HG02870 (cell line): ENCODE measurements around the gene CPZ.
"Not testable (repeated sequence)": the region's sequence is repeated elsewhere in the genome, so short reads cannot be mapped to it uniquely, and the experiment has no call there.

Experiments
- ATAC-seq: cut with Tn5 transposase; IDR thresholded peaks from one replicate; pipeline ENCODE4 v1.9.1; 2021; ENCODE audit warnings: mild to moderate bottlenecking, moderate library complexity; ENCODE audit not compliant: unreplicated experiment

CPZ gene

DNA sequence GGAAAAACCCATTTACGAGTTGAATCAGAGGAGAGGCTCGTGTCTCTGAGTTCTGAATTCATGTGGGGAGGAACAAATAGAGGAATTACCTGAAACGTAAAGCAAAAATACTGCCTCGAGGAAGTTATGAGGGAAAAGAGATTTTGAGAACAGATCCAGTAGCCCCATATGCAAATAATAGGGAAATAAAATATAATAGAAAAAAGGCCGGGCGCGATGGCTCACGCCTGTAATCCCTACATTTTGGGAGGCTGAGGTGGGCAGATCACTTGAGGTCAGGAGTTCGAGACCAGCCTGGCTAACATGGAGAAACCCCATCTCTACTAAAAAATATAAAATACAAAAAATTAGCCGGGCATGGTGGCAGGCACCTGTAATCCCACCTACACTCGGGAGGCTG lies 42.2 kb downstream of the CPZ start:
- ATAC-seq: not testable (repeated sequence)

DNA sequence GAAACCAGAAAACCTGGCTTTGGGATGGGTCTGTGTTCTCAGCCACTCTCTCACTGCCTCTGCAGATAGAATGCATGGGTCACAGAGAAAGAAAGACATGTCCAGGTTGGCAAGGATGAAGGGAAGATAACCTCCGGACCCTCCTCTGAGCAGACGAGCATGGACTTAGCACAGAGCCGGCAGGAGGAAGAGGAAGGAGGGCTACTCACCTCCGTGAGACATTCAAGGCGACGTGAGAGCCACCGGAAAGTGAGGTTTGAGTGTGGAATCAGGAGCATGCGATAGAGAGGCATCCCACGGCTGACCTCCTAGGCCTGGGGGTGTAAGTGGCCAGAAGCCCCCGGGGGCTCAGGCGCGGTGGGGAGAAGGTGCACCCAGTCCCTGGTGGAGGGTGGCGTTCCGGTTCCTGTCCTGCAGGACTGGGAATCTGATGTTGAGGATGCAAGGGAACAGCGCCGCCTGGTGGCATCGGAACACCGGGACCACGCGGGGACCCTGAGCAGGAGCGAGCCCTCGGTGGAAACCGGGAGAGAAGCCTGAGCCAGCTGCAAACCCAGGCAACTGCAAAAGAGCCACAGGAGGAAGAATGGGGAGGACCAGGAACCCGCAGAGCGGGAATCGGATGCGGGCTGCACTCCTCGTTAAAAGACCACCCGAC lies 43.5 kb downstream of the CPZ start:
- not testable (repeated sequence) for ATAC-seq

GRCh38 chr4:8637456-8637984 lies 45.0 kb downstream of the CPZ start:
- ATAC-seq: no peak

DNA sequence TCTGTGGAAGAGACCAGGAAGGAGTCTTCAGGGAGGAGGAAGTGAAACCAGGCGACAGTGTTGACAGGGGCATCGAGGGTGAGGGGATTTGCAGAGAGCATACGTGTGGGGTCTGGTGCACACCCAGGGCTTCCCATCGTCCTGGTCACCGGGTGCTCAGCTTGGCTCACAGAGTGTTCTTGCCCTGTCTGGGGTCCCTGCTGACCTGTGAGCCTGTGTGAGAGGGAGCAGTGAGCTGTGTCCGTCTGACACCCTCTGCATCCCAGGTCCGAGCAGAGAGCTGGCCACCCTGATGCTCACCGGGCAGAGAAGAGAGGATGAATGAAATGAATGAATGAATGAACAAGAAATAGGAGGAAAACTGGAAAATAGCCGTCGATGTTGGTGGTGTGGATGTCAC lies 46.5 kb downstream of the CPZ start:
- no peak for ATAC-seq

GRCh38 chr4:8639777-8640720 lies 47.5 kb downstream of the CPZ start:
- no peak for ATAC-seq

GRCh38 chr4:8640816-8641215 lies 48.3 kb downstream of the CPZ start:
- no peak for ATAC-seq

- ATAC-seq: no peak
These were observed 48.7 kb downstream of the CPZ start for GRCh38 chr4:8641256-8641655.

- no peak for ATAC-seq
These were observed 49.5 kb downstream of the CPZ start for GRCh38 chr4:8641931-8642650.

DNA sequence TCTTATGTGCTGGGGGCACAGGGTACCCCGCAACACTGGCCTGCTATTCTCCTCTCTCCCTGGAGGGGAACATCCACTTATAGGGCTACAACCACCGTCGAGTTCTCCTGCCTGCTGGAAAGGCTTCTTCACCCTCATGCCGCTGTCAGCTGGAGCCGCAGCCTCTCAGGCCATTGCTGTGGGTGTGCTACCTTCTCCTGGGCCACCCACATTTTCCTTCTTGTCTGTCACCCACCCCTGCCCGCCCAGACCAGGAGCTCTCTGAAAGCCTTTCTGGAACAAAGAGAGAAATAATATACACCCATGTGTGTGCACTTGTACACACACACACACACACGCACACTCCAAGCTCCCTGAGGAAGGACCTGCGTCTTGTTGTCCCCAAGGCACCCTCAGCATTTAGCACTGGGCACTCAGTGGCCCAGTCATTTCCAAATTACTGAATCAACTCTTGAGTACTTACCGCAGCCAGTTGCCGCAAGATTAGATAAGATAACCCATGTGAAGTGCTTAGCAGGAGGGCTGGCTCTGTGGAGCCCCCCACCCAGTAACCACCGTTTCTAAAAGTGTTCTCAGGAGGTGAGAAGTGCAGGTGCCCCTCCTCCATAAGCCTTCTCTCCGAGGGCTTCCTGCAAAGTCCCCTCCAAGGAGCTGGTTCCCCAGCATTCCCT lies 50.2 kb downstream of the CPZ start:
- ATAC-seq: no peak

DNA sequence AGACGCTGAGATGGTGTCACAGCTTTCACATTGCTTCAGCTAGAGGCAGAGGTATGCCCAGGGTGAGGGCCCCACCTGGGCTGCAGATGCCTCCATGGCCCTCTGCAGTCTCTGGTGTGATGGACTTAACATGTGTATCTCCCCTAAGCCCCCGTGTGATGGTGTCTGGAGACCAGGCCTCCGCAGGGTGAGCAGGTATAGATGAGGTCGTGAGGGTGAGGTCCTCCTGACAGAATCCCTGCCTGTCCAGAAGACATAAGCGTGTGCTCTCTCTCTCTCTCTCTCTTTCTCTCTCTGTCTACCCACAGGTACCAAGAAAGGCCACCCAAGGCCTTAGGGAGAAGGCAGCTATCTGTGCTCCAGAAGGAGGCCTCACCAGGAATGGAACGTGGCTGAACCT lies 50.9 kb downstream of the CPZ start:
- ATAC-seq: no peak

- no peak for ATAC-seq
These were observed 51.4 kb downstream of the CPZ start for GRCh38 chr4:8643986-8644385.

DNA sequence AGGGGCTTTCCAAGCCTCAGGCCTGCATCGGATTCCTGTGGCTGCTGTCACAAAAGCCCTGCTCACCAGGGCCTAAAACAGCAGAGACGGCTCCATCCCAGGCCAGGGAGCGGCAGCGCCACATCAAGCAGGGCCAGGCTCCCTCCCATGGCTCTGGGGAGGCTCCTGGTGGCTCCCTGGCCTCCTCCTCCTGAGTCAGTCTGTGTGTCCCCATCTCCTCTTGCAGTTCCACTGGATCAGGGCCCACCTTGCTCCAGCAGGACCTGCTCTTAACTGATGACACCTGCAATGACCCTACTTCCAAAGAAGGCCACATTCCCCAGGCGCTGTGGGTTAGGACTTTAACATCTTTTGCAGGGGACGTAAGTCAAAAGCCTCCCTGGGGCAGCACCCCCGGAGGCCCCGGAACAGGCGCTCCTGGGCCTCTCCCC lies 51.9 kb downstream of the CPZ start:
- no peak for ATAC-seq

GRCh38 chr4:8644966-8645752 lies 52.6 kb downstream of the CPZ start:
- ATAC-seq: no peak

GRCh38 chr4:8645753-8646124 lies 53.2 kb downstream of the CPZ start:
- no peak for ATAC-seq

DNA sequence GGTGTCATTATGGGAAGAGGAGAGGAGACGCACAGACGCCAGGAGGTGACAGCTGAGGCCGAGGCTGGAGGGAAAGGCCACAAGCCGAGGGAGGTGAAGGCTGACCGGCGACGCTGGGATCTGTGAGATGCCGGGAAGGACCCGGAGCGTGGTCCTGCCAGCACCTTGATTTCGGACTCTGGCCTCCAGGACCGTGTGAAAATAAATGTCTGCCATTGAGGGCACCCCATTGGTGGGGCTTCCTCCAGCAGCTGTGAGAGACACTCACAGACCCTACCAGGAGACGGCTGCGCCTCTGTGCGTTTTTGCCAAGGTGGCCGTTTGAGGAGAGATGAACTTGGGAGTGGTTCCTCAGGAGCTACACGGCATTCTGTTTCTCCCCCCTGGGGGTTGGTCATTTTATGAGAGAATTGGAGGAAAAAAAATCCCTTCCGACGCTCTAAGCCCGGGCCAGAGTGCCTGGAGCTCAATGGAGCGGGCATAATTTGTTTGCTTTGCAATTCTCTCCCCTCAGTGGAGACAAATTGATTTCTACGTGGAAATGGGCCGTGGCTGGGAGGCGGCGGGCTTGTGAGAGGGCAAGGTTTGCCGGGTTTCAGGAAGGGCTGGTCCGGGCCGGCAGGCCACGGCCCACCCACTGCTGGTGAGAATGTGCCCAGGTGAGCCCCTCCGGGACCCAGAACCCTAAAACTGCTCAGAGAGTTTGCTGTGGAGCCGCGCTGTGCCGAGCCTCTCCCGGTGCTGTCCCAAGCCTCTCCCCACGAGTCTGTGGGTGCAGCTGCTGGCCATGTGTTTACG lies 53.9 kb downstream of the CPZ start:
- ATAC-seq: no peak

- no peak for ATAC-seq
These were observed 54.6 kb downstream of the CPZ start for GRCh38 chr4:8647094-8647570.

DNA sequence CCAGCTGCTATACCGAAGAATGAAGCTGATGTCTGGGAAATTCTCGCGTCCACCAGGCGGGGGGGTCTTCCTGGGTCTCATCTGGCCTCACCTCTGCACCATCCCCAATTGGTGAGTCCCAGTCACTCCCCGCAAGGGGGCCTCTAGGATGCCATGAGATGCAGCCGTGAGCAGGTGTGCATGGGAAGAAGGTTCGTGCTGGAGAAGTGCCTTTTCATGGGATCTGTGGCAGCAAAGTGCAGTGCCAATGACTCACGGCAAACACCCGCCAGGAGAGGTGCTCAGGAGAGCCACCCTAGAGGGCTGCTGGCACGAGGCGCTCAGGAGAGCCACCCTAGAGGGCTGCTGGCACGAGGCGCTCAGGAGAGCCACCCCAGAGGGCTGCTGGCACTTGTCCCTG lies 55.1 kb downstream of the CPZ start:
- ATAC-seq: no peak

DNA sequence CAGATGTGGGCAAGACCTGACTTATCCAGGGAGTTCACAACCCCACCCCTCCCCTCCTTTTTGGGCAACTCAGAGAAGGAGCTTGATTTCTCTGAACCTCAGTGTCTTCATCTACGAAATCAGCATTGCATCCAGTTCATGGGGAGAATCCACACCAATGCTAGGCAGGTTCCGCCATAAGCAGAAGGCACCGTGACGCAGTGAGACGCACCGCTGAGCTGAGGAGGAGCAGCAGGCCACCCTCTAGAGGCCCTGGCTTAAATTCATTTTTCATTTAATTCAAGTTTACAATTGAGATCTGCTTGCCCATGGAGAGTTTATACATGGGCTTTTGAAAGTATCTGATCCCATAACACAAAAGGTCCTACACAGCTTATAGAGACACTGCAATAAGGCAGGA lies 55.7 kb downstream of the CPZ start:
- ATAC-seq: no peak
